PFSK-1 (cell line): ENCODE measurements around the gene LRRC34.
A peak's percentile ranks its signal among the peaks of the same experiment; 100 is the strongest.

Experiments used
- FOXP2 ChIP-seq: optimal IDR thresholded peaks from 2 replicates; pipeline ENCODE3; 2011; ENCODE audit warnings: borderline replicate concordance, control low read depth, inconsistent platforms; ENCODE audit not compliant: insufficient read depth; ENCODE audit errors: extremely low read length, extremely low read depth
- POLR2AphosphoS5 ChIP-seq: IDR thresholded peaks from 2 replicates; pipeline ENCODE4 v1.6.1; 2012; ENCODE audit warnings: low read depth, mild to moderate bottlenecking, control low read depth, low read length, moderate library complexity
- SIN3A ChIP-seq: IDR thresholded peaks from 2 replicates; pipeline ENCODE4 v1.6.1; 2012; ENCODE audit warnings: mild to moderate bottlenecking, low read length, moderate library complexity, borderline replicate concordance; ENCODE audit not compliant: insufficient read depth
- TAF1 ChIP-seq: IDR thresholded peaks from 2 replicates; pipeline ENCODE4 v1.6.1; 2012; ENCODE audit warnings: low read length, control low read depth, borderline replicate concordance; ENCODE audit not compliant: insufficient read depth
- TF ChIP-seq, protein P1 (sequence below), 2 experiments: IDR thresholded peaks; 2 replicates each; pipeline versions ENCODE4 v1.6.1 to v1.8.0; 2011 to 2012; ENCODE audit warnings: low read depth in 2 of 2, low read length in 2 of 2, control low read depth in 1 of 2, inconsistent platforms in 1 of 2, mild to moderate bottlenecking in 1 of 2, moderate library complexity in 1 of 2; ENCODE audit not compliant: insufficient read depth in 1 of 2

The LRRC34 gene

DNA sequence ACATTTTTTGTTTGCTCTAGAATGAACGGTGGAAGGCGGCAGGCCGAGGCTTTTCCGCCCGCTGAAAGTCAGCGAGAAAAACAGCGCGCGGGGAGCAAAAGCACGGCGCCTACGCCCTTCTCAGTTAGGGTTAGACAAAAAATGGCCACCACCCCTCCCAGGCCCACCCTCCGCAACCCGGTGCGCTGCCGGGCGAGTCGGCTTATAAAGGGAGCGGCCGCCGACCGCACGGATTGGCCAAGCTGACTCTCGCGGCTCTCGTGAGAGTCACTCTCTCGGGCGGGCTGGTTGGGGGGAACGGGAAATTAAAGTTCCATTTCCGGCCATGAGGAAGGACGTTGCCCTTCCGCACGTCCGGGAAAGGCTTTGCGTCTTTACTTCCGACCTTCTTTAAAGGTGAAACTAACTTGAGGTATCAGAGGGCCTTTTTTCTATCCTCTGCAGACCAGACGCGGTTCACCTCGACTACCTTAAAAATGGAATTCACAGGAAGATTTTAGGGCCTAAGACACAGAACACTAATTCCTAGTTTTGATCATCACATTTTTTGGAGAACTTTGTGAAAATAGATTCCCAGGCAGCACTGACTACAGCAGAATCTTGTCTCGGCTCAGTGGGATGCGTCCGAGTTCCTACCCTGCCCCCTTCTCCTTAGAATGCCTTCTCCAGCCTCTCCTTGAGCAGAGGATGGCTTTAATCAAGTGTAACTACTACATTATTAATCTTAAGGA is 47.7 kb downstream of the LRRC34 start, which contains the start of gene TERC:
TSS of gene TERC (minus strand) at position 179 of the 731 bp plus-strand sequence.
- peak; percentile 70 for TF ChIP-seq POLR2AphosphoS5
- TF ChIP-seq, protein P1, sequence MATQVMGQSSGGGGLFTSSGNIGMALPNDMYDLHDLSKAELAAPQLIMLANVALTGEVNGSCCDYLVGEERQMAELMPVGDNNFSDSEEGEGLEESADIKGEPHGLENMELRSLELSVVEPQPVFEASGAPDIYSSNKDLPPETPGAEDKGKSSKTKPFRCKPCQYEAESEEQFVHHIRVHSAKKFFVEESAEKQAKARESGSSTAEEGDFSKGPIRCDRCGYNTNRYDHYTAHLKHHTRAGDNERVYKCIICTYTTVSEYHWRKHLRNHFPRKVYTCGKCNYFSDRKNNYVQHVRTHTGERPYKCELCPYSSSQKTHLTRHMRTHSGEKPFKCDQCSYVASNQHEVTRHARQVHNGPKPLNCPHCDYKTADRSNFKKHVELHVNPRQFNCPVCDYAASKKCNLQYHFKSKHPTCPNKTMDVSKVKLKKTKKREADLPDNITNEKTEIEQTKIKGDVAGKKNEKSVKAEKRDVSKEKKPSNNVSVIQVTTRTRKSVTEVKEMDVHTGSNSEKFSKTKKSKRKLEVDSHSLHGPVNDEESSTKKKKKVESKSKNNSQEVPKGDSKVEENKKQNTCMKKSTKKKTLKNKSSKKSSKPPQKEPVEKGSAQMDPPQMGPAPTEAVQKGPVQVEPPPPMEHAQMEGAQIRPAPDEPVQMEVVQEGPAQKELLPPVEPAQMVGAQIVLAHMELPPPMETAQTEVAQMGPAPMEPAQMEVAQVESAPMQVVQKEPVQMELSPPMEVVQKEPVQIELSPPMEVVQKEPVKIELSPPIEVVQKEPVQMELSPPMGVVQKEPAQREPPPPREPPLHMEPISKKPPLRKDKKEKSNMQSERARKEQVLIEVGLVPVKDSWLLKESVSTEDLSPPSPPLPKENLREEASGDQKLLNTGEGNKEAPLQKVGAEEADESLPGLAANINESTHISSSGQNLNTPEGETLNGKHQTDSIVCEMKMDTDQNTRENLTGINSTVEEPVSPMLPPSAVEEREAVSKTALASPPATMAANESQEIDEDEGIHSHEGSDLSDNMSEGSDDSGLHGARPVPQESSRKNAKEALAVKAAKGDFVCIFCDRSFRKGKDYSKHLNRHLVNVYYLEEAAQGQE (IDR thresholded peaks at IDR 0.05; ENCODE audit: insufficient read depth in 1 of 2, low read depth in 2 of 2, low read length in 2 of 2) = no peak
- TF ChIP-seq TAF1 = 0 out of 2 replicates have a peak, but pooled peaks have one; percentile 30

DNA sequence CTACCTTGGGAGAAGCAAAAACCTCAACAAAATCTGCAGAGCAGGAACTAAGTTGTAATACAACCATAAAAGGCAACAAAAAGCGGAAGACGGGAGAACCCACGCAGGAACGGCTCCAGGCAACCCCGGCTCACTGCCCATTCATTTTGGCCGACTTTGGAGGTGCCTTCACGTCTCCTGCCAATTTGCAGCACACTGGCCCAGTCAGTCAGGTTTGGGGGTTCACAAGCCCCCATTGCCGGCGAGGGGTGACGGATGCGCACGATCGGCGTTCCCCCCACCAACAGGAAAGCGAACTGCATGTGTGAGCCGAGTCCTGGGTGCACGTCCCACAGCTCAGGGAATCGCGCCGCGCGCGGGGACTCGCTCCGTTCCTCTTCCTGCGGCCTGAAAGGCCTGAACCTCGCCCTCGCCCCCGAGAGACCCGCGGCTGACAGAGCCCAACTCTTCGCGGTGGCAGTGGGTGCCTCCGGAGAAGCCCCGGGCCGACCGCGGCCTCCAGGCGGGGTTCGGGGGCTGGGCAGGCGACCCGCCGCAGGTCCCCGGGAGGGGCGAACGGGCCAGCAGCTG is 48.3 kb downstream of the LRRC34 start:
- TF ChIP-seq TAF1 (no peak), POLR2AphosphoS5 (no peak), SIN3A (no peak), FOXP2 (no peak)
- TF ChIP-seq, protein P1 (IDR thresholded peaks at IDR 0.05; ENCODE audit: insufficient read depth in 1 of 2, low read depth in 2 of 2, low read length in 2 of 2) = no peak

DNA sequence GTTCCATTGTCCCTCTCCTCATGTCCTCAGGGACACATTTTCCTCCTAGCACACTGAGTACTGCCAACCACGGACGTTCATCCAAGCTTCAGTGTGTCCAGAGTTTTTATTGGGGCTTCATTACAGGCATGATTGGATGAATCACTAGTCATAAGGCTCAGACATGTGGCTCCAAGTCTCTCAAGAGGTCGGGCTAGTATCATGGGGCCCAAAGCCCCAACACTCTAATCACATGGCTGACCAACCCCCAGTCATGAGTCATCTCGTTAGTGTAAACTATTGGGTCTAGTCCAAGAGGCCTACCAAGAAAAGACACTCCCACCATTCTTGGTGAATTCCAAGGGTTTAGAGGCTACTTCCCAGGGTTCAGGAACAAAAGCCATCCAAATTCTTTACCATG is 52.2 kb downstream of the LRRC34 start:
- TF ChIP-seq POLR2AphosphoS5 (no peak), TAF1 (no peak), SIN3A (no peak), FOXP2 (no peak)
- TF ChIP-seq, protein P1 (IDR thresholded peaks at IDR 0.05; ENCODE audit: insufficient read depth in 1 of 2, low read depth in 2 of 2, low read length in 2 of 2) = no peak

DNA sequence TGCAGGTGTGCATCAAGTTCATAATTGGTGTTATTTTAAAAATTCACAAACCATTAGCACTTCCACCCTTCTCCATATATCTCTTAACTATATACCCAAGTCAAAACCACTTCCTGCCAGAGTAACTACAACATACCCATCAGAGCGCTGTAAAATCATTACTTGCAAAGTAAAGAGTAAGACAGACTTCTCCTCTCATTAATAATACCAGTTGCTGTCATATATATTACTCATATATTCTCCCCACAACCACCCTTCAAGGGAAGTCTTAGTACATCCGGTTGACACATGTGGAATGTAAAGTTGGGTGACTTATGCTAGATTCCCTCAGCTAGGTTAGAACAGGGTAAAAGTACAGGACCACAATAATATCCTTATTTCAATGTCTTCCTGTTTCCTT is 53.4 kb downstream of the LRRC34 start:
- TF ChIP-seq, protein P1 (IDR thresholded peaks at IDR 0.05; ENCODE audit: insufficient read depth in 1 of 2, low read depth in 2 of 2, low read length in 2 of 2) = no peak
- TF ChIP-seq FOXP2 (no peak), SIN3A (no peak), TAF1 (no peak), POLR2AphosphoS5 (no peak)
